Measurements from ENCODE around the gene RGSL1. TPM values are rescaled to one million over a fixed set of nuclear protein-coding genes. Genes with fewer than 3 reads are reported as not detected.

RGSL1 gene
- total and polyA plus RNA-seq, 2 of the 8 experiments (the other 6 are each of a cell fraction or from before 2014, with no cell fraction given), result not detected

- TF ChIP-seq HDAC2 (IDR thresholded peaks at IDR 0.05; ENCODE audit: borderline replicate concordance in 1 of 2, low read depth in 2 of 2, low read length in 2 of 2), result no peak
- TF ChIP-seq GABPA (IDR thresholded peaks at IDR 0.05; ENCODE audit: borderline replicate concordance, insufficient read depth, low read length), result no peak
- no peak for TF ChIP-seq SIRT6 (IDR thresholded peaks at IDR 0.05; ENCODE audit: low read length)
- TF ChIP-seq SAP30 (IDR thresholded peaks at IDR 0.05; ENCODE audit: insufficient read depth, insufficient replicate concordance, low read length), result no peak
- TF ChIP-seq CHD7 (IDR thresholded peaks at IDR 0.05; ENCODE audit: insufficient replicate concordance, low read length), result no peak
These were observed 150.2 kb downstream of the RGSL1 start (continued) for GRCh38 chr1:182600036-182600713.

All from H1 (cell line).